Keratinocyte (primary cell): ENCODE results near the gene VTCN1. TPM values are rescaled to one million over a fixed set of nuclear protein-coding genes. Genes with fewer than 3 reads are reported as not detected.

Experiments
- DNase-seq: peaks from one replicate; pipeline ENCODE4 v3.0.0-alpha.2; 2011; ENCODE audit warnings: low read depth, missing footprints, low spot score
- FAIRE-seq: peaks from 2 replicates; lab custom pipeline; 2011; peaks lifted over from hg19 to GRCh38; lab: Jason Lieb, UNC
- H2AFZ ChIP-seq: 2 replicates; pipeline ENCODE4 v1.6.0; 2012; ENCODE audit warnings: low read length, control low read depth, inconsistent platforms; ENCODE audit not compliant: control insufficient read depth
- H3K27ac ChIP-seq: 2 replicates; pipeline ENCODE4 v1.5.1; 2011; ENCODE audit warnings: low read length; ENCODE audit not compliant: control insufficient read depth, insufficient read depth
- H3K27me3 ChIP-seq: 3 replicates; pipeline ENCODE4 v1.6.0; 2011; ENCODE audit warnings: low read length; ENCODE audit not compliant: control insufficient read depth, insufficient read depth; ENCODE audit errors: extremely low read depth
- H3K36me3 ChIP-seq, 2 experiments: 2 replicates in 1 of 2; 3 replicates in 1 of 2; pipeline ENCODE4 v1.5.1; 2011; ENCODE audit warnings: low read length in 2 of 2, mild to moderate bottlenecking in 1 of 2; ENCODE audit not compliant: control insufficient read depth in 2 of 2, insufficient read depth in 2 of 2; ENCODE audit errors: extremely low read depth in 1 of 2
- H3K4me1 ChIP-seq: 3 replicates; pipeline ENCODE4 v1.5.1; 2011; ENCODE audit warnings: low read length; ENCODE audit not compliant: control insufficient read depth, insufficient read depth; ENCODE audit errors: extremely low read depth
- H3K4me2 ChIP-seq: 3 replicates; pipeline ENCODE4 v1.6.0; 2011; ENCODE audit warnings: low read depth, low read length; ENCODE audit not compliant: control insufficient read depth, insufficient read depth; ENCODE audit errors: extremely low read depth
- H3K4me3 ChIP-seq, 3 experiments: fragments of 200-600 bp in 1 of 3; sonication (generic) in 1 of 3; 2 replicates in 2 of 3; 3 replicates in 1 of 3; pipeline ENCODE4 v1.5.1; 2011 to 2016; ENCODE audit warnings: low read length in 3 of 3, mild to moderate bottlenecking in 3 of 3, control low read depth in 2 of 3, inconsistent platforms in 1 of 3, low read depth in 1 of 3, mixed read lengths in 1 of 3, mixed run types in 1 of 3, moderate library complexity in 1 of 3; ENCODE audit not compliant: control insufficient read depth in 2 of 3, insufficient read depth in 2 of 3; ENCODE audit errors: extremely low read depth in 1 of 3
- H3K79me2 ChIP-seq: 2 replicates; pipeline ENCODE4 v1.6.0; 2012; ENCODE audit warnings: low read length; ENCODE audit not compliant: control insufficient read depth, insufficient read depth
- H3K9ac ChIP-seq: 3 replicates; pipeline ENCODE4 v1.6.0; 2011; ENCODE audit warnings: low read length; ENCODE audit not compliant: control insufficient read depth, insufficient read depth; ENCODE audit errors: extremely low read depth
- H3K9me1 ChIP-seq: 3 replicates; pipeline ENCODE4 v1.6.0; 2011; ENCODE audit warnings: low read length; ENCODE audit not compliant: control insufficient read depth, insufficient read depth; ENCODE audit errors: extremely low read depth
- H3K9me3 ChIP-seq: 2 replicates; pipeline ENCODE4 v1.5.1; 2012; ENCODE audit warnings: low read depth, low read length; ENCODE audit not compliant: control insufficient read depth
- H4K20me1 ChIP-seq: 3 replicates; pipeline ENCODE4 v1.6.0; 2011; ENCODE audit warnings: low read length; ENCODE audit not compliant: control insufficient read depth, insufficient read depth; ENCODE audit errors: extremely low read depth
- EZH2 ChIP-seq: IDR thresholded peaks from one replicate; pipeline ENCODE4 v1.6.1; 2012; ENCODE audit warnings: inconsistent platforms, mild to moderate bottlenecking, low read length, moderate library complexity
- dilution Hi-C: fragments of 300-500 bp; cut with MboI; formaldehyde crosslinking; loops from one replicate; pipeline ENCODE4 v1.7.0; 2020; ENCODE audit warnings: low sequenced_read_pairs; ENCODE audit not compliant: extremely low pct_ligation_motif_present
- polyA plus RNA-seq, 5 experiments: library from polyadenylated mRNA; depleted of rRNA in 3 of 5; stranded (reverse) in 3 of 5; stranded (forward) in 1 of 5; unstranded in 1 of 5; fragments of >200 nt; gene quantifications; 1 replicate in 1 of 5; 2 replicates in 3 of 5; 3 replicates in 1 of 5; pipeline versions ENCODE4 v1.2.1 to v1.2.3, GENCODE V29; 2011 to 2012; ENCODE audit warnings: missing spikeins in 2 of 5, low read depth in 1 of 5, low replicate concordance in 1 of 5
- TF ChIP-seq, protein P1 (sequence below), 3 experiments: IDR thresholded peaks in 1 of 3; conservative IDR thresholded peaks in 1 of 3; optimal IDR thresholded peaks in 1 of 3; 2 replicates in 2 of 3; 3 replicates in 1 of 3; pipeline versions ENCODE3 to v1.5.1; 2011; ENCODE audit warnings: low read length in 3 of 3, mild to moderate bottlenecking in 3 of 3, moderate library complexity in 2 of 3, control low read depth in 1 of 3, inconsistent platforms in 1 of 3; ENCODE audit not compliant: insufficient read depth in 2 of 3; ENCODE audit errors: extremely low read depth in 1 of 3

Gene VTCN1
- polyA plus RNA-seq, 1 donor (not counting 4 experiments of a cell fraction or from before 2014, with no cell fraction given), result not detected

DNA sequence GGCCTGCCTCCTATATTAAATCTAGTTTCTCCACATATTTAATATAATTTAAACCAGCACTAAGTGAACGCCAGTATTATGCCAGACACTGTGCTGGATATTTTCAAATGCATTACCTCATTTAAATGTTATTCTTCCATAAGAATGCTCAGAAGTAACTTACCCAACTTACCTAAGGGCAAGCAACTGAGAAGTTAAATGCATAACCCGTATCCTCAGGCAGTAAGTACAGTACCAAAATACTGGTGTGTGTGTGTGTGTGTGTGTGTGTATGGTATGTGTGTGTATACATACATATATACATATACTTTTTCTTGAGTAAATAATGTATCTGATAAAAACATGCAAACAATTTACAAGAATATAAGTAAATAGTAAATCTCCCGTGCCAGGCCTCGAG lies 80.2 kb downstream of the VTCN1 start:
- Histone ChIP-seq H3K9me3 (no peaks in the 10 kb centered on the region), H3K4me3 (no peak overlapping the region), H4K20me1 (no peaks in the 10 kb centered on the region), H3K27ac (no peak overlapping the region), H3K4me1 (no peaks in the 10 kb centered on the region), H3K27me3 (peaks cover 12% of the 10 kb centered on the region), H3K9me1 (no peaks in the 10 kb centered on the region), H3K4me2 (no peak overlapping the region), H3K9ac (no peak overlapping the region), H3K79me2 (no peaks in the 10 kb centered on the region), H2AFZ (no peak overlapping the region), H3K36me3 (no peaks in the 10 kb centered on the region)
- no peak for TF ChIP-seq EZH2
- TF ChIP-seq, protein P1, sequence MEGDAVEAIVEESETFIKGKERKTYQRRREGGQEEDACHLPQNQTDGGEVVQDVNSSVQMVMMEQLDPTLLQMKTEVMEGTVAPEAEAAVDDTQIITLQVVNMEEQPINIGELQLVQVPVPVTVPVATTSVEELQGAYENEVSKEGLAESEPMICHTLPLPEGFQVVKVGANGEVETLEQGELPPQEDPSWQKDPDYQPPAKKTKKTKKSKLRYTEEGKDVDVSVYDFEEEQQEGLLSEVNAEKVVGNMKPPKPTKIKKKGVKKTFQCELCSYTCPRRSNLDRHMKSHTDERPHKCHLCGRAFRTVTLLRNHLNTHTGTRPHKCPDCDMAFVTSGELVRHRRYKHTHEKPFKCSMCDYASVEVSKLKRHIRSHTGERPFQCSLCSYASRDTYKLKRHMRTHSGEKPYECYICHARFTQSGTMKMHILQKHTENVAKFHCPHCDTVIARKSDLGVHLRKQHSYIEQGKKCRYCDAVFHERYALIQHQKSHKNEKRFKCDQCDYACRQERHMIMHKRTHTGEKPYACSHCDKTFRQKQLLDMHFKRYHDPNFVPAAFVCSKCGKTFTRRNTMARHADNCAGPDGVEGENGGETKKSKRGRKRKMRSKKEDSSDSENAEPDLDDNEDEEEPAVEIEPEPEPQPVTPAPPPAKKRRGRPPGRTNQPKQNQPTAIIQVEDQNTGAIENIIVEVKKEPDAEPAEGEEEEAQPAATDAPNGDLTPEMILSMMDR (optimal IDR thresholded peaks at IDR 0.05 in 1 of 3, IDR thresholded peaks at IDR 0.05 in 1 of 3, conservative IDR thresholded peaks at IDR 0.05 in 1 of 3; ENCODE audit: extremely low read depth in 1 of 3, insufficient read depth in 2 of 3, low read length in 3 of 3), result no peak
- no peak for FAIRE-seq
- dilution Hi-C loops, result no loop called here
- no peak for DNase-seq

DNA sequence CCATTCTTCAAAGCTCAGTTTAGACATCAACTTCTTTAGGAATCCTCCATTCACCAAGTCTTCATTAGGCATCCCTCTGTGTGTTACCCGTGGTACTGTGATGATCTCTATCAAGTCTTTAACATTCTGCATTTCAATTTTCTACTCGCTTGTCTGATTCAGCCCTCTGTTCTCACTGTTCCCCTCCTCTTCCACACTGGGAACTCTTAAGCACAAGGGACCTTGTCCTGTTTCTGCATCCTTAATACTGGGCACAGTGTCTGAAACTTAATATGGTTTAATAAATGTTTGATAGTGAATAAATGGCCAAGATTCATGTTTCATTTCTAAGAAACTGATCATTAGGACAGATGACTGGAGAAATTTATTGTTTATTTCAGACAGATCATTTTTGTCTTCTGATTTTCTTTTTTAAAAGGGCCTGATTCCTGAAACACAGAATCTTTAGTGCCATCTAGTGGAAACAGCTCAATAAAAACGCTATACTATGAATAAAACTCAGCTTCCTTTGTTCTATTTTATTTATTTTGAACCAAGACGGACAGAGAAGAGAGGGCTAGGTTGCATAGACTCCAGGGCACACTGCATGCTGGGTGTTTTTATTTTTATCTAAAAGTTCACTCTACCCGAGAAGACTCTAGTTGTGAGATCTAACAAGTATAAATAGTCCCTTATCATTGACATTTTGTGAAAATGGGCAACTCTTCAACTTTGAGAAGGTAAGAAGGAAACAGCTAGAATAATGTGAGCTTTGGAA lies 82.2 kb downstream of the VTCN1 start:
- FAIRE-seq, result no peak
- H3K4me2 ChIP-seq, result no peak overlapping the region
- H3K27me3 ChIP-seq, result peaks cover 12% of the 10 kb centered on the region
- peak overlapping the region; percentile 51 for H2AFZ ChIP-seq
- dilution Hi-C loops, result no loop called here
- H3K36me3 ChIP-seq, result no peaks in the 10 kb centered on the region
- no peak for TF ChIP-seq EZH2
- TF ChIP-seq, protein P1 (optimal IDR thresholded peaks at IDR 0.05 in 1 of 3, IDR thresholded peaks at IDR 0.05 in 1 of 3, conservative IDR thresholded peaks at IDR 0.05 in 1 of 3; ENCODE audit: extremely low read depth in 1 of 3, insufficient read depth in 2 of 3, low read length in 3 of 3), result peak in 2 of 3 experiments; percentile 32 to 39
- no peaks in the 10 kb centered on the region for H3K9me1 ChIP-seq
- no peaks in the 10 kb centered on the region for H3K9me3 ChIP-seq
- H3K9ac ChIP-seq, result no peak overlapping the region
- H3K27ac ChIP-seq, result no peak overlapping the region
- H3K79me2 ChIP-seq, result no peaks in the 10 kb centered on the region
- no peak for DNase-seq
- no peak overlapping the region for H3K4me3 ChIP-seq
- H3K4me1 ChIP-seq, result no peaks in the 10 kb centered on the region
- no peaks in the 10 kb centered on the region for H4K20me1 ChIP-seq
